HG03060 (cell line): ENCODE data around the gene CDNF.
A peak's percentile ranks its signal among the peaks of the same experiment; 100 is the strongest.
"Not testable (repeated sequence)": the region's sequence is repeated elsewhere in the genome, so short reads cannot be mapped to it uniquely, and the experiment has no call there.

Experiments used
- ATAC-seq: cut with Tn5 transposase; IDR thresholded peaks from one replicate; pipeline ENCODE4 v1.9.1; 2021; ENCODE audit warnings: low read depth, moderate number of reproducible peaks; ENCODE audit not compliant: unreplicated experiment

Gene CDNF

DNA sequence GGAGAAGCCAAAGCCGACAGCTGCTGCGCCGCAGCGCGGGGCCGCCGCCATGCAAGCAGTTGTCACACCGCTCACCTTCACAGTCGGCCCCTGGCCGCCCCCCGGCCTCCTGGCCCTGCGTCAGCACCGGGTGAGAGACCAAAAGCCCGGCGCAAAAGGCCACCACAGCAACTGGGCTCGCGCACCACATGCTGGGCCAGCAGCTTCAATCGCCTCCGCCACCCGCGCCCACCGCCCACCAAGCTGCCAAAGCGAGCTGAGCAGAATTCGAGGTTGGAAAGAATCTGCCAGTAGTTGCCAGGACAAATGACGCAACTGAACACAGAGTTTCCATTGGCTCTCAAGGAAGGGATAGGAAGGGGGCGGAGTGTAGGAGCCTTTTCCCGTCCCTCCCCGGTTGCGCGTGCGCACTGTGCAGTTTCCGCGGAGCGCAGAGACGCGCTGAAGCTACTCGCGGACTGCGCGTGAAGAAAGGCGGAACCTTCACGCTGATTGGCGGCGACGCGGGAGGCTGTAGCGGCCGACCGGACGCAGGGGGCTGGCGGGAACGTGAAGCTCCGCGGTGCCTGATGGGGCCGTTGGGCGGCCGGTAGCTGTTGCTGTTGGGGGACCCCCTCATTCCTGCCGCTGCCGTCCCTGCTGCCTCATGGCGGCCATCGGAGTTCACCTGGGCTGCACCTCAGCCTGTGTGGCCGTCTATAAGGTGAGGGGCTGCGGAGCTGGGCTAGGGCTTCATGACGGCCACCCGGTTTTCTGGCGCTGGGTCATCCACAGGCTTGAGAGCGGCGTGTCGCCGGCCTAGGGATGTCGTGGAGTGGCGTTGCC lies at the start of gene CDNF, which contains the start of the genes HSPA14 and MSANTD7:
CDNF (minus strand) TSS at position 281 of the 825 bp plus-strand sequence; CDS start at position 190, 91 bp downstream.
HSPA14 (plus strand) TSS at position 550 of the 825 bp plus-strand sequence; CDS start at position 647, 97 bp downstream.
MSANTD7 (plus strand) TSS at position 550 of the 825 bp plus-strand sequence. CDS start 3,979 bp downstream, outside the sequence.
- peak; percentile 84 for ATAC-seq

DNA sequence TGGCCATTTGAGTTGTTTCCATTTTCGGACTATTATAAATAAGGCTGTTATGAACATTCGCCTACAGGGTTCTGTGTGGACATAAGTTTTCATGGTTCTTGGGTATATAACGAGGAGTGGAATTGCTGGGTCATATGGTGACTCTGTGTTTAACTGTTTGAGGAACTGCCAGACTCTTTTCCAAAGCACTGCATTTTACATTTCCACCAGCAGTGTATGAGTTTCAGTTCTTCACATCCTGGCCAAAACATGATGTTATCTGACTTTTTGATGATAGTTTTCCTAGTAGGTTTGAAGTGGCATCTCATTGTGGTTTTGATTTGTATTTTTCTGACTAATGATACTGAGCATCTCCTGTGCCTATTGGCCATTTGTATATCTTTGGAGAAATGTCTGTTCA lies 46.2 kb upstream of the CDNF start:
- no peak for ATAC-seq

- ATAC-seq = no peak
These were observed 42.4 kb upstream of the CDNF start for GRCh38 chr10:14880229-14880628.

GRCh38 chr10:14879928-14880193 lies 42.0 kb upstream of the CDNF start:
- no peak for ATAC-seq

DNA sequence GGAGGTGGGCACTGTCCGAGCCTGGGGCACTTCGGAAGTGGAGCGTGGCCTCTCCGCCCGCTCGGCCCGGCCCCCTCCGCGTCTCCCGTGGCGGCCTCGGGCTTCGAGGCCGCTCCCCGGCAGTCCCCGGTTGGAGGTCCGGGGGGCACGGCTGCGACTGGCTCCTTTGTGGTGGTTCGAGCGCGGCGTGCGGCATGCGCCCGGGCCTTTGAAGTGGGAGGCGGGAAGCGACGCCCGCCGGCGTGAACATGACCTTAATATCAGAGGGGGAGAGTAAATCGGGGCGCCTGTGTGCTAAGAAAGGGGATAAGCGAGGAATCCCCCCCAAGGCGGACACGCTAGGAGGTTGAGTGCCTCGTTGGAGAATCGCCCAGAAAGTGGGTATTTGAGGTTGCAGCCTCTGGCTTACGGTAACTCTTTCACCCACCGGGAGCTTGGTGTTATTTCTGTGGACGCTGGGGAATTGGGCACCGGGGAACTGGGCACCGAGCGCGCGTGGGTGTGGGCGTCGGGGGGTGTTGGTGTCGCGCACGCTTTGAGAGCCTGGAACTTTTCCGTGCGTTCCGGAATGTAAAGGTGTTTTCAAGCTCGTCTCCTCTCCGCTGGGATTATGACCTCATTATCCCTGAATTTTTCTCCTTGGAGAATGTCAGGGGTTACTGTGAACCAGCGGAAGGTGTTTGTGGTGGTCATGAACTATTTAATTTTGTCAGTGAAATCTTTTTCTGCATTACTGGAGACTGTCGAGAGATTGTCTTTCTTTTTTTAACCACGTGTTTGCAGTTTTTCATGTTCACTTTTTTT lies 41.5 kb upstream of the CDNF start:
- no peak for ATAC-seq

GRCh38 chr10:14878266-14879123 lies 40.7 kb upstream of the CDNF start, which contains the start of gene SUV39H2:
SUV39H2 (plus strand) TSS chr10:14878866; CDS start chr10:14878889, 23 bp downstream.
- ATAC-seq = peak; percentile 80

DNA sequence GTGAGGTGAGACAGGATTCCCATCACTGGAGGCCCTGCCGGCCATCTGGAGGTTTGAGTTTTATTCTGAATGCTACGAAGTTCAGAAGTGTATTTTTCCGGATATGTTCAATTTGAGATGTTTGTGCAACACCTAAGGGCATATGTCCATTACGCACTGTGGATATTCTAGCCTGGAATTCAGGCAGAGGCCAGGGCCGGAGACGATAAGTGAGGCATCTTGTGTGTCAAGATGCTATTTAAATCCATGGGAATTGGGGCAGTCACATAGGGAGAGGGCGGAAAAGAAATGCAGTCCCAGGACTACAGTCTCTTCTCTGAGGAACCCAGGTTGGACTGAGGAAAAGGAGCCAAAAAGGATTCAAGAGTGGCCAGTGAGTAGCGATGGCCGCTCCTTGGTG lies 38.9 kb upstream of the CDNF start:
- ATAC-seq = no peak

GRCh38 chr10:14875941-14876340 lies 38.1 kb upstream of the CDNF start:
- ATAC-seq = no peak

DNA sequence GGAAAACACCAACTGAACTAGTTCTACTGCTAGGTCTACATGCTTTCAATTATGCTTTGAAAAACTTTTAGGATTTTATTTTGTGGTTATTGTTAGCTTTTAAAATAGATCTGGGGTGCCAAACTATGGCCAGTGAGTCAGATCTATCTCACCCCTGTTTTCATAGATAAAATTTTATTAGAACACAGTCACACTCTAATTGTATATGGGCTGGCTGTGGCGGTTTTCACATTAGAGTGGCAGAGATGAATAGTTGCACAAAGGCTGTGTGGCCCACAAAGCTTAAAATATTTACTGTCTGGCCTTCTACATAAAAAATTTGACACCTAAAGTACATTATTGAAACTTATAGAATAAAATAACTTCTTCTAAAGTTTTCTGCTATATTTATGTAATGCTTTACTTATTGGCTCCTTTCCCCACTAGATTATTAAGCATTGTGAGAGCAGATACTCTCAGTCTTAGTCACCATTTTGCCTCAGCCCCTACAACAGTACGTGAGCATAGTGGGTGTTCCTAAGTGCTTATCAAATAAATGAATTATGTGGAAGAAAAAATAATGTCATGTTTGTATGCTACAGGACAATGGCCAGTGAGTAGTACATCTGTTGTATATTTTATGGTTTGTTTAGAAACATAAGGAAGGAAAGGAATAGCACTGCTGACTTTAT lies 35.4 kb upstream of the CDNF start:
- peak; percentile 64 for ATAC-seq

- not testable (repeated sequence) for ATAC-seq
These were observed 27.0 kb upstream of the CDNF start for GRCh38 chr10:14864871-14865270.

GRCh38 chr10:14864466-14864865 lies 26.6 kb upstream of the CDNF start:
- not testable (repeated sequence) for ATAC-seq

GRCh38 chr10:14860791-14861190 lies 23.0 kb upstream of the CDNF start:
- no peak for ATAC-seq

GRCh38 chr10:14859775-14860174 lies 21.9 kb upstream of the CDNF start:
- no peak for ATAC-seq

DNA sequence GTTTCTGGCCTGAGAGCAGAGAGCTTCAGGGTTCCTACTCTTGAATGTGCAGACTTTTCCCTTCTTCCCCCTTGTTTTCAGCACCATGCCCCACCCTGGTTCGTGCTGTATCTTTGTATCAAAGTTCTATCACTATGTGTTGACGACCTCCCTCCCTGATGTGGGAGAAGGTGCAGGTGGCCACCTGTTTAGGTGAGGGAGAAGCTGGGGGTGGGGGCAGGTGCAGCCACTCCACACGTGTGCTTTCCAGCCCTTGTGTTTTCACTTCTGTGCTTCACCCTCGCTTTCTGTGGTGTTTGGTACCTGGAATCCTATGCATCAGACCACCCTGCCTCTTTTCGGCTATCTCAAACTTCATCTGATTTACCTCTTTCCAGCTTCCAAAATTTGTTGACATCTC lies 21.2 kb upstream of the CDNF start:
- ATAC-seq = no peak

- ATAC-seq = no peak
These were observed 20.6 kb upstream of the CDNF start for GRCh38 chr10:14858338-14858960.

- no peak for ATAC-seq
These were observed 17.6 kb upstream of the CDNF start for GRCh38 chr10:14855453-14855852.

DNA sequence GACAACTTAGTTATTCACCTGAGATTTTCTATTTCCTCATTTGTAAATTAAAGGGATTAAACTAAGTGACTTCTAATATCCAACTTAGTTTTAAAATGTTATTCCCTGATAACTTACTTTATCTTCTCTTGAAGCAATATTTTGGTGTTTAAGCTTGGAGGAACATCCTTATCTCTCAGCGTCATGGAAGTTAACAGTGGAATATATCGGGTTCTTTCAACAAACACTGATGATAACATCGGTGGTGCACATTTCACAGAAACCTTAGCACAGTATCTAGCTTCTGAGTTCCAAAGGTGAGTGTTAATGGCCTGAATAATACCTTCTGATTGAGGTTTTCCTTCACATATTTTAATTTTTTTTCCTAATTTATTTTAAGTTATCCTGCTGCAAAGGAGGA lies 14.4 kb upstream of the CDNF start:
- ATAC-seq = no peak

- no peak for ATAC-seq
These were observed 7.1 kb upstream of the CDNF start for GRCh38 chr10:14844948-14845347.

DNA sequence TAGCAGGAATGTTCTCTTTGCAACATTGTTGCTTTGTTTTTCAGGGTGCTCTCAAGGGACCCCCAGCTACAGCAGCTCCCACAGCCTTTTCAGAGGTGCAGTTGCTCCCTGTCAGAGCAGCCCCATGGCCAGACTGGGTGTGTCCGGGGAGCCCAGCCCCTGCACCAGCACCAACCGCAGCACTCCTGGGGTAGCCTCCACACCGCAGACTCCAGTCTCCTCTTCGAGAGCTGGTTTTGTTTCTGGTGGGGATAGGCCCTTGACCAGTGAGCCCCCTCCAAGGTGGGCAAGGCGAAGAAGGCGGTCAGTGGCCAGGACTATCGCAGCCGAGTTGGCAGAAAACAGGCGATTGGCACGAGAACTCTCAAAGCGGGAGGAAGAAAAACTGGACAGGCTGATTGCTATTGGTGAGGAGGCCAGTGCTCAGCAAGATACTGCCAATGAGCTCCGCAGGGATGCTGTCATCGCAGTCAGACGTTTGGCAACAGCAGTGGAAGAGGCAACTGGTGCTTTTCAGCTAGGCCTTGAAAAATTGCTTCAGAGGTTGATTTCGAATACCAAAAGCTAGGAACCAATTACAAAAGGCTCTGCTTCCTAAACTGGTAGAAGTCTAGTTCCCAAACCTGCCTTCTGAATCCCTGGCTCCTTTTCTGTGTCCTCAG lies 5.6 kb upstream of the CDNF start:
- ATAC-seq = no peak
